HL-60 (cell line): ENCODE data around the gene GIT2.

Experiments used
- GABPA ChIP-seq: IDR thresholded peaks from 2 replicates; pipeline ENCODE4 v1.6.1; 2012; ENCODE audit warnings: low read depth
- POLR2AphosphoS5 ChIP-seq: IDR thresholded peaks from 2 replicates; pipeline ENCODE4 v1.6.1; 2012; ENCODE audit warnings: low read depth
- SPI1 ChIP-seq: IDR thresholded peaks from 2 replicates; pipeline ENCODE4 v1.6.1; 2012; ENCODE audit warnings: low read depth, mild to moderate bottlenecking, borderline replicate concordance
- TF ChIP-seq, protein P1 (sequence below): IDR thresholded peaks from one replicate; pipeline ENCODE4 v1.5.1; 2011; ENCODE audit warnings: low read length, control low read depth, inconsistent platforms; ENCODE audit not compliant: insufficient read depth
- TF ChIP-seq, protein P2 (sequence below): IDR thresholded peaks from 2 replicates; pipeline ENCODE4 v1.6.1; 2012; ENCODE audit warnings: low read depth; ENCODE audit not compliant: insufficient replicate concordance

DNA sequence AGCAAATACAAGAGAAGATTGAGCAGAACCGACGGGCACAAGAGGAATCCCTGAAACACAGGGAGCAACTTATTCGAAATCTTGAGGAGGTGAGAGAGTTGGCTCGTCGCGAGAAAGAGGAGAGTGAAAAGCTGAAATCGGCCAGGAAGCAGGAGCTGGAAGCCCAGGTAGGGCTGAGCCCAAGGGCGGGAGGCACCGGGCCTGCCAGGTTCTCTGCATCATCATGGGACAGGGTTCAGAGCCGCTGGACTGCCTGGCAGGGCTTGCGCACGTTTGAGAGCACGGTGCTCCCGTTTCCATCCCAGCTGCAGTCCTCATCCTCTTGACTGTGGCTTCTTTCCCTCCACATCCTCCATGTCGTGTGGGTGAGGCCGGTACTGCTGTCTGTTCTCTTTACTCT lies 81.7 kb downstream of the GIT2 start:
- TF ChIP-seq, protein P1, sequence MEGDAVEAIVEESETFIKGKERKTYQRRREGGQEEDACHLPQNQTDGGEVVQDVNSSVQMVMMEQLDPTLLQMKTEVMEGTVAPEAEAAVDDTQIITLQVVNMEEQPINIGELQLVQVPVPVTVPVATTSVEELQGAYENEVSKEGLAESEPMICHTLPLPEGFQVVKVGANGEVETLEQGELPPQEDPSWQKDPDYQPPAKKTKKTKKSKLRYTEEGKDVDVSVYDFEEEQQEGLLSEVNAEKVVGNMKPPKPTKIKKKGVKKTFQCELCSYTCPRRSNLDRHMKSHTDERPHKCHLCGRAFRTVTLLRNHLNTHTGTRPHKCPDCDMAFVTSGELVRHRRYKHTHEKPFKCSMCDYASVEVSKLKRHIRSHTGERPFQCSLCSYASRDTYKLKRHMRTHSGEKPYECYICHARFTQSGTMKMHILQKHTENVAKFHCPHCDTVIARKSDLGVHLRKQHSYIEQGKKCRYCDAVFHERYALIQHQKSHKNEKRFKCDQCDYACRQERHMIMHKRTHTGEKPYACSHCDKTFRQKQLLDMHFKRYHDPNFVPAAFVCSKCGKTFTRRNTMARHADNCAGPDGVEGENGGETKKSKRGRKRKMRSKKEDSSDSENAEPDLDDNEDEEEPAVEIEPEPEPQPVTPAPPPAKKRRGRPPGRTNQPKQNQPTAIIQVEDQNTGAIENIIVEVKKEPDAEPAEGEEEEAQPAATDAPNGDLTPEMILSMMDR = no peak
- TF ChIP-seq POLR2AphosphoS5 = no peak
- TF ChIP-seq, protein P2, sequence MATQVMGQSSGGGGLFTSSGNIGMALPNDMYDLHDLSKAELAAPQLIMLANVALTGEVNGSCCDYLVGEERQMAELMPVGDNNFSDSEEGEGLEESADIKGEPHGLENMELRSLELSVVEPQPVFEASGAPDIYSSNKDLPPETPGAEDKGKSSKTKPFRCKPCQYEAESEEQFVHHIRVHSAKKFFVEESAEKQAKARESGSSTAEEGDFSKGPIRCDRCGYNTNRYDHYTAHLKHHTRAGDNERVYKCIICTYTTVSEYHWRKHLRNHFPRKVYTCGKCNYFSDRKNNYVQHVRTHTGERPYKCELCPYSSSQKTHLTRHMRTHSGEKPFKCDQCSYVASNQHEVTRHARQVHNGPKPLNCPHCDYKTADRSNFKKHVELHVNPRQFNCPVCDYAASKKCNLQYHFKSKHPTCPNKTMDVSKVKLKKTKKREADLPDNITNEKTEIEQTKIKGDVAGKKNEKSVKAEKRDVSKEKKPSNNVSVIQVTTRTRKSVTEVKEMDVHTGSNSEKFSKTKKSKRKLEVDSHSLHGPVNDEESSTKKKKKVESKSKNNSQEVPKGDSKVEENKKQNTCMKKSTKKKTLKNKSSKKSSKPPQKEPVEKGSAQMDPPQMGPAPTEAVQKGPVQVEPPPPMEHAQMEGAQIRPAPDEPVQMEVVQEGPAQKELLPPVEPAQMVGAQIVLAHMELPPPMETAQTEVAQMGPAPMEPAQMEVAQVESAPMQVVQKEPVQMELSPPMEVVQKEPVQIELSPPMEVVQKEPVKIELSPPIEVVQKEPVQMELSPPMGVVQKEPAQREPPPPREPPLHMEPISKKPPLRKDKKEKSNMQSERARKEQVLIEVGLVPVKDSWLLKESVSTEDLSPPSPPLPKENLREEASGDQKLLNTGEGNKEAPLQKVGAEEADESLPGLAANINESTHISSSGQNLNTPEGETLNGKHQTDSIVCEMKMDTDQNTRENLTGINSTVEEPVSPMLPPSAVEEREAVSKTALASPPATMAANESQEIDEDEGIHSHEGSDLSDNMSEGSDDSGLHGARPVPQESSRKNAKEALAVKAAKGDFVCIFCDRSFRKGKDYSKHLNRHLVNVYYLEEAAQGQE = no peak
- no peak for TF ChIP-seq GABPA
- TF ChIP-seq SPI1 = no peak
